ENCODE measurements around the gene TACO1. TPM values are rescaled to one million over a fixed set of nuclear protein-coding genes. Genes with fewer than 3 reads are reported as not detected.

TACO1 gene
- total RNA-seq, 1 donor from 2014 or later: 13.6 TPM

DNA sequence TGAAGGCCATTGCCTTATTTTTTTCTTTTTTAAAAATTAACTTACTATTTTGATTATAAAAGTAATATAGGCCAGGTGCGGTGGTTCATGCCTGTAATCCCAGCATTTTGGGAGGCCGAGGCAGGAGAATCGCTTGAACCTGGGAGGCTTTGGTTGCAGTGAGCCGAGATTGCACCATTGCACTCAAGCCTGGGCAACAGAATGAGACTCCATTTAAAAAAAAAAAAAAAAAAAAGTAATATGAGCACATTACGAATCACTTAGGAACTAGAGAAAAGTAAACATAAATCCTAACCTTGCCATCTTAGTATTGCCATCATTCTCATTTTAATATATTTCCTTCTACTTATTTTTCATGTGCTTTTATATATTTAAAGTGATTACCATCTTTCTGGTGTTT lies 12.9 kb upstream of the TACO1 start:
- ATAC-seq: no peak
- DNase-seq: no peak
- Histone ChIP-seq H3K4me3 (no peak overlapping the region), H3K36me3 (peaks cover 97% of the 10 kb centered on the region), H3K27ac (no peak overlapping the region), H3K4me1 (no peaks in the 10 kb centered on the region), H3K27me3 (ENCODE audit: low read depth) (no peaks in the 10 kb centered on the region), H3K9me3 (no peaks in the 10 kb centered on the region)
- intact Hi-C loops (cut with DNase I): no loop called here
- no peak for TF ChIP-seq CTCF (IDR thresholded peaks at IDR 0.05)

DNA sequence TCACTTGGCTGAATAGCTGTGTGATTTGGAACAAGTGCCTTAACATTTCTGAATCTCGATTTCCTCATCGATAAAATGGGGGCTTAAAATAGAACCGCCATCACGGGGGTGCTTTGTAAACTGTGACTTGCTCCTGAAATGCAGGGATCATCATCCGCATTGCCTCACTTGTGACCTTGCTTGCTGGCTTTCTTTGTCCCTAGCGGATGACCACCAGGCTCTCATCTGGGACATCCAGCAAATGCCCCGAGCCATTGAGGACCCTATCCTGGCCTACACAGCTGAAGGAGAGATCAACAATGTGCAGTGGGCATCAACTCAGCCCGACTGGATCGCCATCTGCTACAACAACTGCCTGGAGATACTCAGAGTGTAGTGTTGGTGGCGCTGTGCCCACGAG lies 11.9 kb upstream of the TACO1 start:
- DNase-seq (no peak), ATAC-seq (no peak)
- intact Hi-C loops (cut with DNase I): no loop called here
- no peaks in the 10 kb centered on the region for H3K4me1 ChIP-seq
- no peaks in the 10 kb centered on the region for H3K27me3 ChIP-seq (ENCODE audit: low read depth)
- H3K9me3 ChIP-seq: no peaks in the 10 kb centered on the region
- peaks cover 91% of the 10 kb centered on the region for H3K36me3 ChIP-seq
- H3K4me3 ChIP-seq: no peak overlapping the region
- TF ChIP-seq CTCF (IDR thresholded peaks at IDR 0.05): no peak
- no peak overlapping the region for H3K27ac ChIP-seq

DNA sequence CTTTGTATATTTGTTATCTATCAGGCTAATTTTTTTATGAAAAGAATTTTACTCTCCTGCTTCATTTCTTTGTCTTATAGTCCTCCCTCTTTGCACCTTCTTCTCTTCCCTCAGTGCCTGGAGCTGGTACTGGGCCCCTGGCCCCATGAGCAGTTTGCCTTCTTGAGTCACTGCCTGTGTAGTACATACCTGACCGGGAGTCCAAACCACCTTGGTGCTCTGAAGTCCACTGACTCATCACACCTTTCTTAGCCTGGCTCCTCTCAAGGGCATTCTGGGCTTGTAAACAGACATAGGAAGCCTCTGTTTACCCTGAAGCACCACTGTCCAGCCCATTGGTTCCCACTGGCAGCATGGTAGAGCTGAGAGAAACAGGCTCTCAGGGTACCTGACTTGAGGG lies 11.0 kb upstream of the TACO1 start:
- H3K27me3 ChIP-seq (ENCODE audit: low read depth): no peaks in the 10 kb centered on the region
- H3K27ac ChIP-seq: no peak overlapping the region
- ATAC-seq (no peak), DNase-seq (no peak)
- no peak for TF ChIP-seq CTCF (IDR thresholded peaks at IDR 0.05)
- H3K36me3 ChIP-seq: peaks cover 91% of the 10 kb centered on the region
- no peak overlapping the region for H3K4me3 ChIP-seq
- no peaks in the 10 kb centered on the region for H3K9me3 ChIP-seq
- no peaks in the 10 kb centered on the region for H3K4me1 ChIP-seq
- intact Hi-C loops (cut with DNase I): no loop called here

- no peaks in the 10 kb centered on the region for H3K9me3 ChIP-seq
- no peak for TF ChIP-seq CTCF (IDR thresholded peaks at IDR 0.05)
- H3K27ac ChIP-seq: no peak overlapping the region
- H3K36me3 ChIP-seq: peaks cover 65% of the 10 kb centered on the region
- no peak for DNase-seq
- no peaks in the 10 kb centered on the region for H3K27me3 ChIP-seq (ENCODE audit: low read depth)
- H3K4me3 ChIP-seq: no peak overlapping the region
- H3K4me1 ChIP-seq: no peaks in the 10 kb centered on the region
- no peak for ATAC-seq
- intact Hi-C loops (cut with DNase I): no loop called here
Observed at GRCh38 chr17:63592797-63593196, 7.9 kb upstream of the TACO1 start.

GRCh38 chr17:63595132-63595531 lies 5.6 kb upstream of the TACO1 start:
- no peak for DNase-seq

More at GRCh38 chr17:63595132-63595531, 5.6 kb upstream of the TACO1 start:
- H3K4me3 ChIP-seq: no peak overlapping the region
- no peak for TF ChIP-seq CTCF (IDR thresholded peaks at IDR 0.05)
- ATAC-seq: no peak
- H3K27ac ChIP-seq: no peak overlapping the region
- intact Hi-C loops (cut with DNase I): no loop called here
- H3K27me3 ChIP-seq (ENCODE audit: low read depth): no peaks in the 10 kb centered on the region
- no peaks in the 10 kb centered on the region for H3K9me3 ChIP-seq
- peaks cover 5% of the 10 kb centered on the region for H3K4me1 ChIP-seq
- H3K36me3 ChIP-seq: peaks cover 42% of the 10 kb centered on the region
